Stomach (tissue), 9 donors: ENCODE measurements around the gene TULP3. TPM values are rescaled to one million over a fixed set of nuclear protein-coding genes. Genes with fewer than 3 reads are reported as not detected.

Experiments
- DNase-seq, 2 donors: peaks; one replicate each; pipeline versions ENCODE4 v3.0.0 to v3.0.0-alpha.2; 2013 to 2019
- H3K27ac ChIP-seq, 5 donors: fragments of 200-600 bp in 4 of 5; sonication (generic) in 4 of 5; one replicate each; pipeline ENCODE4 v1.5.1; 2013 to 2019; ENCODE audit warnings: mild to moderate bottlenecking in 1 of 5, moderate library complexity in 1 of 5
- H3K27me3 ChIP-seq, 3 donors: fragments of 200-600 bp; sonication (generic); one replicate each; pipeline ENCODE4 v1.5.1; 2017 to 2019; ENCODE audit warnings: mixed run types in 1 of 3
- H3K36me3 ChIP-seq, 4 donors: fragments of 200-600 bp; sonication (generic); 1 replicate in 3 of 4; 2 replicates in 1 of 4; pipeline ENCODE4 v1.5.1; 2016 to 2019
- H3K4me1 ChIP-seq, 4 donors: fragments of 200-600 bp; sonication (generic); one replicate each; pipeline ENCODE4 v1.5.1; 2016 to 2019
- H3K4me3 ChIP-seq, 4 donors: fragments of 200-600 bp; sonication (generic) in 3 of 4; one replicate each; pipeline ENCODE4 v1.5.1; 2016 to 2019; ENCODE audit warnings: mild to moderate bottlenecking in 1 of 4
- H3K9me3 ChIP-seq, 4 donors: fragments of 200-600 bp; sonication (generic); one replicate each; pipeline ENCODE4 v1.5.1; 2016 to 2019
- CTCF ChIP-seq, 7 experiments: fragments of 450-650 bp in 4 of 7; fragments of 200-600 bp in 3 of 7; sonication (generic) in 3 of 7; IDR thresholded peaks; one replicate each; pipeline ENCODE4 v1.5.1; 2016 to 2019; ENCODE audit warnings: antibody characterized with exemption in 7 of 7, control low read depth in 2 of 7, mild to moderate bottlenecking in 1 of 7
- EP300 ChIP-seq: sonication (generic); formaldehyde crosslinking; IDR thresholded peaks from one replicate; pipeline ENCODE4 v1.6.1; 2017; ENCODE audit warnings: antibody characterized with exemption
- POLR2A ChIP-seq, 4 donors: fragments of 450-650 bp; IDR thresholded peaks; one replicate each; pipeline ENCODE4 v1.6.1; 2016; ENCODE audit warnings: antibody characterized with exemption in 4 of 4, control low read depth in 2 of 4, mild to moderate bottlenecking in 1 of 4, moderate library complexity in 1 of 4
- POLR2AphosphoS5 ChIP-seq, 3 donors: sonication (generic); formaldehyde crosslinking; IDR thresholded peaks; one replicate each; pipeline ENCODE4 v1.6.1; 2016; ENCODE audit warnings: antibody characterized with exemption in 3 of 3
- WGBS, 5 donors: extraction: QIAGEN DNeasy Blood & Tissue Kit in 3 of 5; methylation state at CpG; one replicate each; pipeline versions ENCODE4 v1.1.5 to v1.1.7; 2013 to 2018; 5-methylcytosine and 5-hydroxymethylcytosine counted together
- intact Hi-C: fragments of 100-400 bp; cut with DNase I; formaldehyde crosslinking; loops from one replicate; pipeline ENCODE4 v1.15.1; 2023; ENCODE audit warnings: low total_unique reads
- polyA plus RNA-seq, 3 donors: library from polyadenylated mRNA; stranded (reverse); fragments of 200-250 nt; gene quantifications; one replicate each; pipeline ENCODE4 v1.2.3, GENCODE V29; 2013
- small RNA-seq, 4 donors: library from RNA; depleted of rRNA; stranded (forward); fragments of <200 nt; gene quantifications; one replicate each; pipeline ENCODE3, GENCODE V24; 2016
- total RNA-seq, 5 donors: library from RNA; depleted of rRNA; stranded (reverse); fragments of >200 nt; gene quantifications; one replicate each; pipeline versions ENCODE4 v1.1.0 to v1.2.3, GENCODE V29; 2014 to 2016
- donor health status: healthy with polysubstance abuse.
- donor health status: Bipolar disorder and iron deficiency.
- donor health status: healthy.

The TULP3 gene
- total and polyA plus RNA-seq, 8 donors: 9.2 to 73.5 (median 20.1) TPM

GRCh38 chr12:2984249-2984648, 93.6 kb downstream of the TULP3 start:
- no peak for DNase-seq
- Histone ChIP-seq H3K9me3 (peaks cover 0 to under 1% (median 0%) of the 10 kb centered on the region in 4 donors), H3K36me3 (peaks cover 0 to 14% (median 0%) of the 10 kb centered on the region in 4 donors), H3K27ac (no peak overlapping the region), H3K4me1 (no peaks in the 10 kb centered on the region), H3K4me3 (no peak overlapping the region), H3K27me3 (no peaks in the 10 kb centered on the region)
- intact Hi-C loops: no loop called here
- 75 to 84% (median 79%) methylated on average over 5 of the region's 5 CpGs for WGBS, 5 donors
- no peak for TF ChIP-seq POLR2AphosphoS5 (IDR thresholded peaks at IDR 0.05)
- no peak for TF ChIP-seq CTCF (IDR thresholded peaks at IDR 0.05)
- no peak for TF ChIP-seq POLR2A (IDR thresholded peaks at IDR 0.05)
- TF ChIP-seq EP300: no peak

DNA sequence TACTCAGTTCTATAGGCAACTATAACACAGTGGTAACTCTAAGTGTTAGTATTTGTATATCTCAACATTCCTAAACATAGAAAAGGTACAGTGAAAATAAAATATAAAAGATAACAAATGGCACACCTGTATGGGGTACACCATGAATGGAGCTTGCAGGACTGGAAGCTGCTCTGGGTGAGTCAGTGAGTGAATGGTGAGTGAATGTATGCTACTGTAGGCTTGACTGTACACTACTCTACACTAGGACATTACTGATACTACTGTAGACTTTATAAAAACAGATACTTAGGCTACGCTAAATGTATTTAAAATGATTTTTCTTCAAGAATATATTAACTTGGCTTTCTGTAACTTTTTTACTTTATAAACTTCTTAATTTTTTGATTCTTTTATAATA, 94.0 kb downstream of the TULP3 start:
- DNase-seq: no peak
- H3K9me3 ChIP-seq: peaks cover 0 to 5% (median 0%) of the 10 kb centered on the region in 4 donors
- H3K27ac ChIP-seq: no peak overlapping the region
- TF ChIP-seq POLR2AphosphoS5 (IDR thresholded peaks at IDR 0.05): no peak
- no peak for TF ChIP-seq POLR2A (IDR thresholded peaks at IDR 0.05)
- no peak for TF ChIP-seq EP300
- TF ChIP-seq CTCF (IDR thresholded peaks at IDR 0.05): no peak
- H3K4me1 ChIP-seq: no peaks in the 10 kb centered on the region
- H3K36me3 ChIP-seq: peaks cover 0 to 10% (median 0%) of the 10 kb centered on the region in 4 donors
- intact Hi-C loops: no loop called here
- WGBS, 5 donors: 94 to 100% (median 97%) methylated on average over 1 of the region's 1 CpG
- no peak overlapping the region for H3K4me3 ChIP-seq
- H3K27me3 ChIP-seq: no peaks in the 10 kb centered on the region

DNA sequence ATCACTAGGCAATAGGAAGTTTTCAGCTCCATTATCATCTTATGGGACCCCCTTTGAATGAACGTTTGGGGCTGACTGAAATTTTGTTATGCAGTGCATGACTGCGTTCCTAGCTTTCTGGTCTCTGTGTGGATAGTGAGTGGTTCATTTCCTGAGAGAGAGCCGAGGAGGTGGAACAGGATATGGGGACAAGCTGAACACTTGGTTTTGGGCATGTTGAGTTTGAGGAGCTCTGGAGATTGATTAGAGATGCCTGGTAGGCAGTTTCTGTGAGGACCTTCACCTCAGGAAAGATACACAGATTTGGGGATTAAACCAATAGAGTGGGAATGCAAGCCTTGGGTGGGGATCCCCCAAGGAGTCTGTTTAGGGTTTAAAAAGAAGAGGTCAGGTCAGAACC, 96.2 kb downstream of the TULP3 start:
- H3K36me3 ChIP-seq: peaks cover 0 to 4% (median 0%) of the 10 kb centered on the region in 4 donors
- no peak overlapping the region for H3K4me3 ChIP-seq
- DNase-seq: no peak
- intact Hi-C loops: no loop called here
- H3K27me3 ChIP-seq: no peaks in the 10 kb centered on the region
- 78 to 88% (median 80%) methylated on average over 3 of the region's 3 CpGs for WGBS, 5 donors
- no peaks in the 10 kb centered on the region for H3K4me1 ChIP-seq
- TF ChIP-seq CTCF (IDR thresholded peaks at IDR 0.05) (no peak), POLR2A (IDR thresholded peaks at IDR 0.05) (no peak), EP300 (no peak), POLR2AphosphoS5 (IDR thresholded peaks at IDR 0.05) (no peak)
- peaks cover 0 to 5% (median 0%) of the 10 kb centered on the region in 4 donors for H3K9me3 ChIP-seq
- no peak overlapping the region for H3K27ac ChIP-seq

DNA sequence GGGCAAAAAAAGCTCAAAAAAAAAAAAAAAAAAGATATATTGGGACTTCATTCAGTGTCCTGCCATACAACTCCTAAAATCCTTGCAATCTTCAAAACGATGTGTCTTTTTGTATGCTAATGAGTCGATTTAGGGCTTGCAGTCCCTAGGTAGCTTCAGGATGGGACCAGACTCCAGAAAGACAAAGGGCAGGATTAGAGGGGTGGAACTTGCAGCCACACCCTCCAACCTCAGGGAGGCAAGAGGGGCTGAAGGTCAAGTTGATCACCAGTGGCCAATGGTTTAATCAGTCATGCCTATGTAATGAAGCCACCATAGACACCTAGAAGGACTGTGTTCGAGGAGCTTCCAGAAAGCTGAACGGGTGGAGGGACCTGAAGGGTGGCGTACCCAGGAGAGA, 97.8 kb downstream of the TULP3 start:
- H3K36me3 ChIP-seq: peaks cover 0 to 1% (median 0%) of the 10 kb centered on the region in 4 donors
- TF ChIP-seq POLR2A (IDR thresholded peaks at IDR 0.05) (no peak), CTCF (IDR thresholded peaks at IDR 0.05) (no peak), EP300 (no peak), POLR2AphosphoS5 (IDR thresholded peaks at IDR 0.05) (no peak)
- peaks cover 0 to 5% (median 0%) of the 10 kb centered on the region in 4 donors for H3K9me3 ChIP-seq
- no peaks in the 10 kb centered on the region for H3K4me1 ChIP-seq
- no peaks in the 10 kb centered on the region for H3K27me3 ChIP-seq
- H3K27ac ChIP-seq: no peak overlapping the region
- intact Hi-C loops: no loop called here
- 93 to 96% (median 96%) methylated on average over 5 of the region's 5 CpGs for whole genome bisulfite sequencing, 5 donors
- no peak for DNase-seq
- no peak overlapping the region for H3K4me3 ChIP-seq

Small RNA genes within 50 kb of the gene (small RNA-seq; reads per million reads assigned to genes)
- gene RNU6-1315P: 0 reads per million in 4 donors

Other genes with a start within 250 kb of the TULP3 start
- gene FKBP4, start 95.9 kb upstream of the TULP3 start, total RNA-seq: 10 to 100 TPM; 25.3 to 57.2 (median 39.4) TPM
- gene FKBP4, start 95.9 kb upstream of the TULP3 start, polyA plus RNA-seq: 10 to 100 TPM; 46.9 to 51.4 (median 51.3) TPM
- gene ITFG2, start 78.2 kb upstream of the TULP3 start, total RNA-seq: 100 to 1,000 TPM in 3 of 5 donors, 10 to 100 TPM in 2; 19.1 to 208 (median 157) TPM
- 10 to 100 TPM; 14.9 to 27.8 (median 26.3) TPM for gene ITFG2, start 78.2 kb upstream of the TULP3 start, polyA plus RNA-seq
- gene NRIP2, start 55.9 kb upstream of the TULP3 start, total RNA-seq: 10 to 100 TPM in 1 of 5 donors, 1 to 10 TPM in 1, under 1 TPM in 1, not detected in 2; 0.92 to 24.3 (median 4.7) TPM
- gene NRIP2, start 55.9 kb upstream of the TULP3 start, polyA plus RNA-seq: under 1 TPM; 0.31 to 0.87 (median 0.63) TPM
- gene TEX52, start 33.9 kb upstream of the TULP3 start, total RNA-seq: not detected
- not detected for gene TEX52, start 33.9 kb upstream of the TULP3 start, polyA plus RNA-seq
- gene FOXM1, start 13.7 kb upstream of the TULP3 start, total RNA-seq: 10 to 100 TPM in 2 of 5 donors, 1 to 10 TPM in 2, not detected in 1; 3.5 to 23.2 (median 7.1) TPM
- gene FOXM1, start 13.7 kb upstream of the TULP3 start, polyA plus RNA-seq: 10 to 100 TPM in 1 of 3 donors, 1 to 10 TPM in 2; 3.7 to 10.5 (median 7.6) TPM
- gene RHNO1, start 13.7 kb upstream of the TULP3 start, total RNA-seq: 10 to 100 TPM in 2 of 5 donors, 1 to 10 TPM in 2, not detected in 1; 7.0 to 92.0 (median 14.1) TPM
- gene RHNO1, start 13.7 kb upstream of the TULP3 start, polyA plus RNA-seq: 10 to 100 TPM; 12.7 to 18.4 (median 14.7) TPM
- gene TEAD4, start 68.5 kb downstream of the TULP3 start, total RNA-seq: 1 to 10 TPM in 3 of 5 donors, not detected in 2; 7.9 to 8.4 (median 8.3) TPM
- gene TEAD4, start 68.5 kb downstream of the TULP3 start, polyA plus RNA-seq: 10 to 100 TPM in 1 of 3 donors, 1 to 10 TPM in 2; 5.7 to 10.6 (median 9.2) TPM
- 10 to 100 TPM in 3 of 5 donors, 1 to 10 TPM in 2; 1.4 to 58.3 (median 15.6) TPM for gene TSPAN9, start 186.5 kb downstream of the TULP3 start, total RNA-seq
- gene TSPAN9, start 186.5 kb downstream of the TULP3 start, polyA plus RNA-seq: 1 to 10 TPM; 4.1 to 9.4 (median 6.4) TPM